Measurements from ENCODE around the gene TMEM52. TPM values are rescaled to one million over a fixed set of nuclear protein-coding genes. Genes with fewer than 3 reads are reported as not detected.

TMEM52 gene
- total RNA-seq, 4 donors from 2014 or later = 1.1 to 3.6 (median 3.0) TPM

- intact Hi-C loops (cut with DNase I) = loop anchor here (10.0 kb wide), 1 partner anchor 148 kb away; no protein-coding TSS in a partner anchor
- WGBS, 2 donors = 89 to 95% methylated on average over 12 of the region's 12 CpGs
- H3K4me1 ChIP-seq = peaks cover 3 to 25% (median 15%) of the 10 kb centered on the region in 3 donors
These were observed 15.9 kb downstream of the TMEM52 start for GRCh38 chr1:1903224-1903623.

DNA sequence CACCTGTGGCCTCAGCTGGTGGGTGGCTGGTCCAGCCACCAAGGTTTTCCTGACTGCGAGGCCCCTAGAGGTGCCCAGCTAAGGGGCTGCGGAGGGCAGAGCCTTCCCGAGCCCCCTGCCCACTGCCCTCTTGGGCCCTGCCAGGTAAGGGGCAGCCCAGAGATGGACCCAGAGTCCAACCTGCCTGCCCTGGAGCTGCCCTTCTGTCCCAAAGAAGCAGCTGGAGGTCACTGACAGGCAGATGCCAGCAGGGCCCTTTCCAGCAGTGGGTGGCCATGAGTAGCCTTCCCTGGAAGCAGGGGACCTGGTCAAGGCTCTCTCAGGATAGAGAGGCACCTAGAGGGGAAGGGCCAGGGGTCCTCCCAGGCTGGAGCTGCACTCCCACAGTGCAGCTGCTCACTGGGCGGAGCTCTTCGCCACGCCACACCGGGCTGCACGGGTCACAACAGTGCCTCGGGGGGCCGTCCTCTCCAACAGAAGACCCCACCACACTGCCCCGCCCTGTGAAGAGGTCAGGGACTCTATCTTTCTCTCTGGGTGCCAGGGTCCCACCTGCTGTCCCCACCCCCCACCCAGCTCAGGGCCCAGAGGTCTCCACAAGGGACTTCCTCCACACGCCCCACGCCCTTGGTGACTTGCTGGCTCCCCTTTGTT is 17.3 kb downstream of the TMEM52 start:
- no peaks in the 10 kb centered on the region for H3K36me3 ChIP-seq
- H3K9me3 ChIP-seq = no peaks in the 10 kb centered on the region
- no peak for DNase-seq
- no peak overlapping the region for H3K27ac ChIP-seq
- intact Hi-C loops (cut with DNase I) = loop anchor here (10.0 kb wide), 1 partner anchor 147 kb away; no protein-coding TSS in a partner anchor
- 55% methylated on average over 7 of the region's 13 CpGs; no CpG with 5 or more reads in 1 of the 2 donors for WGBS, 2 donors
- H3K27me3 ChIP-seq = peaks cover 0 to 5% (median 0%) of the 10 kb centered on the region in 4 donors
- TF ChIP-seq, protein P1, sequence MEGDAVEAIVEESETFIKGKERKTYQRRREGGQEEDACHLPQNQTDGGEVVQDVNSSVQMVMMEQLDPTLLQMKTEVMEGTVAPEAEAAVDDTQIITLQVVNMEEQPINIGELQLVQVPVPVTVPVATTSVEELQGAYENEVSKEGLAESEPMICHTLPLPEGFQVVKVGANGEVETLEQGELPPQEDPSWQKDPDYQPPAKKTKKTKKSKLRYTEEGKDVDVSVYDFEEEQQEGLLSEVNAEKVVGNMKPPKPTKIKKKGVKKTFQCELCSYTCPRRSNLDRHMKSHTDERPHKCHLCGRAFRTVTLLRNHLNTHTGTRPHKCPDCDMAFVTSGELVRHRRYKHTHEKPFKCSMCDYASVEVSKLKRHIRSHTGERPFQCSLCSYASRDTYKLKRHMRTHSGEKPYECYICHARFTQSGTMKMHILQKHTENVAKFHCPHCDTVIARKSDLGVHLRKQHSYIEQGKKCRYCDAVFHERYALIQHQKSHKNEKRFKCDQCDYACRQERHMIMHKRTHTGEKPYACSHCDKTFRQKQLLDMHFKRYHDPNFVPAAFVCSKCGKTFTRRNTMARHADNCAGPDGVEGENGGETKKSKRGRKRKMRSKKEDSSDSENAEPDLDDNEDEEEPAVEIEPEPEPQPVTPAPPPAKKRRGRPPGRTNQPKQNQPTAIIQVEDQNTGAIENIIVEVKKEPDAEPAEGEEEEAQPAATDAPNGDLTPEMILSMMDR (IDR thresholded peaks at IDR 0.05) = no peak
- TF ChIP-seq POLR2A (IDR thresholded peaks at IDR 0.05) = no peak
- H3K4me1 ChIP-seq = peaks cover 0 to 18% (median under 1%) of the 10 kb centered on the region in 3 donors
- H3K4me3 ChIP-seq = no peak overlapping the region

More at GRCh38 chr1:1903224-1903623, 15.9 kb downstream of the TMEM52 start:
- Histone ChIP-seq H3K36me3 (no peaks in the 10 kb centered on the region), H3K27me3 (peaks cover 0 to 5% (median 0%) of the 10 kb centered on the region in 4 donors), H3K9me3 (no peaks in the 10 kb centered on the region), H3K27ac (no peak overlapping the region), H3K4me3 (no peak overlapping the region)
- TF ChIP-seq, protein P1 (IDR thresholded peaks at IDR 0.05) = no peak
- no peak for TF ChIP-seq POLR2A (IDR thresholded peaks at IDR 0.05)
- DNase-seq = no peak

DNA sequence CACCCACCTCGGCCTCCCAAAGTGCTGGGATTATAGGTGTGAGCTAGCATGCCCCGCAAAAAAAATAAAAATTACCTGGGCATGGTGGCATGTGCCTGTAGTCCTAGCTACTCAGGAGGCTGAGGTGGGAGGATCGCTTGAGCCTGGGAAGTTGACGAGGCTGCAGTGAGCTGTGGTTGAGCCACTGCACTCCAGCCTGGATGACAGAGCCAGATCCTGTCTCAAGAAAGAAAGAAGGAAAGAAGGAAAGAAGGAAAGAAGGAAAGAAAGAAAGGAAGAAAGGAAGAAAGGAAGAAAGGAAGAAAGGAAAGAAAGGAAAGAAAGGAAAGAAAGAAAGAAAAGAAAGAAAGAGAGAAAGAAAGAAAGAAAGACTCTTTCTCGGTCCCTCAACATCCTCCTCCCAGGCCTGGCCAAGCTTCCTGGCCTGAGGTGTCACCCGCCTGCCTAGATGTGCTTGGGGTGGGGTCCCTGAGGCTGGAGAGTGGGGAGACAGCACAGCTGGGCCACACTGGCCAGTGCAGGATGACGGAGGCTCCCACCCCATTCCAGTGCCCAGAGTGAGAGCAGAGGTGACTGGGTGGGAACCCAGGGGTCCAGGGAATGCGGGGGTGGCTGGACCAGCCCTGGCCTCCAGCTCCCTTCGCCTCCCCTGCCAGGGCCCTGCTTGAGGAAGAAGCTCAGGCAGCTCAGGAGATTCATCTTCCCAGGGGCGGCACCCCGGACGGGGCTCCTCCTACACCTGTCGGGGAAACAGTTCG is 18.0 kb downstream of the TMEM52 start:
- Histone ChIP-seq H3K4me3 (no peak overlapping the region), H3K9me3 (no peaks in the 10 kb centered on the region), H3K4me1 (peaks cover 0 to 12% (median 0%) of the 10 kb centered on the region in 3 donors), H3K27me3 (peaks cover 0 to 11% (median 0%) of the 10 kb centered on the region in 4 donors), H3K36me3 (no peaks in the 10 kb centered on the region), H3K27ac (no peak overlapping the region)
- no peak for DNase-seq
- WGBS, 2 donors = 72 to 87% methylated on average over 5 to 9 of the region's 14 CpGs
- intact Hi-C loops (cut with DNase I) = loop anchor here (10.0 kb wide), 1 partner anchor 146 kb away; no protein-coding TSS in a partner anchor
- TF ChIP-seq, protein P1 (IDR thresholded peaks at IDR 0.05) = no peak
- TF ChIP-seq POLR2A (IDR thresholded peaks at IDR 0.05) = no peak

DNA sequence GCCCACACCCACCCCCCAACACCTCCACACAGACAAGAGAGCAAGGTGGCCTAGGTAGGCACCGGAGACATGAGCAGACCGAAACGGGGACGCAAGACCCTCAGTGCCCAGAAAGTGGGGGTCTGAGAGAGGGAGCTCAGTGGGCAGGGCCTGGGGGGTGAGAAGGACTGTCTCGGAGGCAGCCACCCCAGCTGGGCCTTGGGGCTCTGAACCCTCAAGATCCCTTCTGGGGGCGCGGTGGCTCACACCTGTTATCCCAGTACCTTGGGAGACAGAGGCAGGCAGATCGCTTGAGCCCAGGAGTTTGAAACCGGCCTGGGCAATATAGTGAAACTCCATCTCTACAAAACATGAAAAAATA is 19.1 kb downstream of the TMEM52 start:
- Histone ChIP-seq H3K27ac (no peak overlapping the region), H3K4me1 (peaks cover 1 to 14% (median 3%) of the 10 kb centered on the region in 3 donors), H3K4me3 (no peak overlapping the region), H3K9me3 (no peaks in the 10 kb centered on the region), H3K36me3 (no peaks in the 10 kb centered on the region), H3K27me3 (peaks cover 0 to 21% (median 0%) of the 10 kb centered on the region in 4 donors)
- 82 to 88% methylated on average over 8 to 9 of the region's 9 CpGs for WGBS, 2 donors
- no peak for TF ChIP-seq POLR2A (IDR thresholded peaks at IDR 0.05)
- TF ChIP-seq, protein P1 (IDR thresholded peaks at IDR 0.05) = no peak
- DNase-seq = no peak
- intact Hi-C loops (cut with DNase I) = loop anchor here (10.0 kb wide), 2 partner anchors 55 to 145 kb away; no protein-coding TSS in a partner anchor

Measured in esophagus squamous epithelium (tissue), 5 donors.